Panc1 (cell line): ENCODE data around the gene MDM1.

Experiments
- CTCF ChIP-seq: fragments of 450-650 bp; IDR thresholded peaks from 2 replicates; pipeline ENCODE4 v1.5.1; 2017; ENCODE audit warnings: mild to moderate bottlenecking
- SIN3A ChIP-seq: IDR thresholded peaks from 2 replicates; pipeline ENCODE4 v1.6.1; 2012; ENCODE audit warnings: low read depth, mild to moderate bottlenecking, low read length, moderate library complexity, borderline replicate concordance; ENCODE audit not compliant: insufficient read depth
- TF ChIP-seq, protein P1 (sequence below), 2 experiments: IDR thresholded peaks; 2 replicates each; pipeline ENCODE4 v1.6.1; 2011 to 2012; ENCODE audit warnings: low read depth in 2 of 2, control low read depth in 1 of 2, low read length in 1 of 2, mild to moderate bottlenecking in 1 of 2, moderate library complexity in 1 of 2; ENCODE audit not compliant: insufficient read depth in 1 of 2

DNA sequence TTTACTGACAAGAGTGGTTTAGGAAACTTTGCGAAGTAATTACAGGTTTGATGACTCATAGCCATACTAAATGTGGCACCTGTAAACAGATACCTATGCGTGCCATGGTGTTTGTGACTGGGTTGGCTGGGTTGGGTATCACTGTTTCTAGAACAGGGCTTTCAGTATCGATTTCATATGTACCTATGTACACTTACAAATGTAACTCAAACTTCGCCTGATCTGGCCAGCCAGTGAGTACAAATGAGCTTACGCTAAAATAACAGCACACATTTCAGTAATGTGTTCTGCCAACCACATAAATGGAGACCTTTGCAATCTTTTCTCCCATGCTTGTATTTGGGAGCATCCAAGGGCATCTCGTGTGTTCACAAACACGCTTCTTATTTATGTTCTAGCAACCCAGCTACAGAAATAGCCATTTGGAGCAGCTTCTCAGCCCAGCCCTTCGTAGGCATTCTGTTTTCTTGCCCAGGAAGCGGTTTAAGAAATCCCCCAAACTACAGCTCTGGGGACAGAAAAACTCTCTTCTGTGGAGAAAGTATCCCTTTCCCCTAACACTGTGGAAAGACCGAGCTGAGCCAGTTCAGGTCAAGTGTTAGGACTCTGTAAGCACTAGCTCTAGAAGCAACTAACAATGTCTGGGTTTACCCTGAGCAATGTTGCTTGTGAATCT is 42.3 kb upstream of the MDM1 start:
- TF ChIP-seq SIN3A = no peak
- TF ChIP-seq CTCF = no peak
- TF ChIP-seq, protein P1, sequence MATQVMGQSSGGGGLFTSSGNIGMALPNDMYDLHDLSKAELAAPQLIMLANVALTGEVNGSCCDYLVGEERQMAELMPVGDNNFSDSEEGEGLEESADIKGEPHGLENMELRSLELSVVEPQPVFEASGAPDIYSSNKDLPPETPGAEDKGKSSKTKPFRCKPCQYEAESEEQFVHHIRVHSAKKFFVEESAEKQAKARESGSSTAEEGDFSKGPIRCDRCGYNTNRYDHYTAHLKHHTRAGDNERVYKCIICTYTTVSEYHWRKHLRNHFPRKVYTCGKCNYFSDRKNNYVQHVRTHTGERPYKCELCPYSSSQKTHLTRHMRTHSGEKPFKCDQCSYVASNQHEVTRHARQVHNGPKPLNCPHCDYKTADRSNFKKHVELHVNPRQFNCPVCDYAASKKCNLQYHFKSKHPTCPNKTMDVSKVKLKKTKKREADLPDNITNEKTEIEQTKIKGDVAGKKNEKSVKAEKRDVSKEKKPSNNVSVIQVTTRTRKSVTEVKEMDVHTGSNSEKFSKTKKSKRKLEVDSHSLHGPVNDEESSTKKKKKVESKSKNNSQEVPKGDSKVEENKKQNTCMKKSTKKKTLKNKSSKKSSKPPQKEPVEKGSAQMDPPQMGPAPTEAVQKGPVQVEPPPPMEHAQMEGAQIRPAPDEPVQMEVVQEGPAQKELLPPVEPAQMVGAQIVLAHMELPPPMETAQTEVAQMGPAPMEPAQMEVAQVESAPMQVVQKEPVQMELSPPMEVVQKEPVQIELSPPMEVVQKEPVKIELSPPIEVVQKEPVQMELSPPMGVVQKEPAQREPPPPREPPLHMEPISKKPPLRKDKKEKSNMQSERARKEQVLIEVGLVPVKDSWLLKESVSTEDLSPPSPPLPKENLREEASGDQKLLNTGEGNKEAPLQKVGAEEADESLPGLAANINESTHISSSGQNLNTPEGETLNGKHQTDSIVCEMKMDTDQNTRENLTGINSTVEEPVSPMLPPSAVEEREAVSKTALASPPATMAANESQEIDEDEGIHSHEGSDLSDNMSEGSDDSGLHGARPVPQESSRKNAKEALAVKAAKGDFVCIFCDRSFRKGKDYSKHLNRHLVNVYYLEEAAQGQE (IDR thresholded peaks at IDR 0.05; ENCODE audit: insufficient read depth in 1 of 2, low read depth in 2 of 2, low read length in 1 of 2) = no peak
